PC-9 (cell line): ENCODE results near the gene TPRN. TPM values are rescaled to one million over a fixed set of nuclear protein-coding genes. Genes with fewer than 3 reads are reported as not detected.

Experiments used
- BruUV-seq: library from RNA; stranded (reverse); fragments of 400-500 nt; replicated peaks from 2 replicates; lab custom pipeline; 2021; lab: Mats Ljungman, UMichigan
- CTCF ChIA-PET: fragments of 300-600 bp; sonication (Branson Sonifier 250); formaldehyde crosslinking; loops from one replicate; lab custom pipeline; 2022; ENCODE audit warnings: antibody characterized with exemption; lab: Charles Lee
- POLR2A ChIA-PET: fragments of 300-600 bp; sonication (Branson Sonifier 250); formaldehyde crosslinking; loops from one replicate; lab custom pipeline; 2022; ENCODE audit warnings: antibody characterized with exemption; ENCODE audit not compliant: unreplicated experiment; lab: Charles Lee
- DNase-seq, 2 experiments: peaks; one replicate each; pipeline versions ENCODE4 v3.0.0 to v3.0.0-alpha.2; 2015 to 2022; ENCODE audit warnings: mixed read lengths in 1 of 2
- H2AFZ ChIP-seq: fragments of 200-600 bp; sonication (generic); 2 replicates; pipeline ENCODE4 v1.8.1; 2017; ENCODE audit warnings: antibody characterized with exemption
- H3F3A ChIP-seq: fragments of 200-600 bp; sonication (generic); 2 replicates; pipeline ENCODE4 v1.8.1; 2017; ENCODE audit warnings: antibody characterized with exemption, mild to moderate bottlenecking, low read depth; ENCODE audit not compliant: insufficient read depth
- H3K27ac ChIP-seq: fragments of 200-600 bp; sonication (generic); 2 replicates; pipeline ENCODE4 v1.6.1; 2016; ENCODE audit warnings: mixed run types
- H3K27me3 ChIP-seq: fragments of 200-600 bp; sonication (generic); 2 replicates; pipeline ENCODE4 v1.6.1; 2016; ENCODE audit warnings: low read depth, mixed run types; ENCODE audit not compliant: insufficient read depth
- H3K36me3 ChIP-seq: fragments of 200-600 bp; sonication (generic); 2 replicates; pipeline ENCODE4 v1.6.1; 2016; ENCODE audit warnings: low read depth, mixed run types
- H3K4me1 ChIP-seq: fragments of 200-600 bp; sonication (generic); replicated peaks from 2 replicates; pipeline ENCODE4 v1.6.1; 2016; ENCODE audit warnings: mixed run types; ENCODE audit not compliant: insufficient read depth
- H3K4me2 ChIP-seq: fragments of 200-600 bp; sonication (generic); 2 replicates; pipeline ENCODE4 v1.6.1; 2017; ENCODE audit warnings: mixed run types
- H3K4me3 ChIP-seq: fragments of 200-600 bp; sonication (generic); 2 replicates; pipeline ENCODE4 v1.6.1; 2016; ENCODE audit warnings: mixed run types
- H3K79me2 ChIP-seq: fragments of 200-600 bp; sonication (generic); 2 replicates; pipeline ENCODE4 v1.6.1; 2017; ENCODE audit warnings: low read depth, mixed run types
- H3K9me2 ChIP-seq: fragments of 200-600 bp; sonication (generic); 2 replicates; pipeline ENCODE4 v1.8.1; 2017; ENCODE audit warnings: mild to moderate bottlenecking; ENCODE audit not compliant: insufficient read depth
- H3K9me3 ChIP-seq: fragments of 200-600 bp; sonication (generic); 2 replicates; pipeline ENCODE4 v1.8.1; 2016; ENCODE audit warnings: low read depth; ENCODE audit not compliant: insufficient read depth
- H4K20me1 ChIP-seq: fragments of 200-600 bp; sonication (generic); 2 replicates; pipeline ENCODE4 v1.8.1; 2017; ENCODE audit not compliant: insufficient read depth
- CTCF ChIP-seq: fragments of 200-600 bp; sonication (generic); conservative IDR thresholded peaks from 2 replicates; pipeline ENCODE4 v1.6.1; 2017; ENCODE audit warnings: mixed run types, antibody characterized with exemption, mild to moderate bottlenecking, moderate library complexity
- EZH2 ChIP-seq: fragments of 200-600 bp; sonication (generic); IDR thresholded peaks from 2 replicates; pipeline ENCODE4 v1.8.0; 2017; ENCODE audit warnings: antibody characterized with exemption, low read depth
- intact Hi-C: fragments of 100-400 bp; cut with micrococcal nuclease; formaldehyde crosslinking; loops from one replicate; pipeline ENCODE4 v1.10.0; 2022; ENCODE audit not compliant: unreplicated experiment
- total RNA-seq: library from RNA; stranded (reverse); gene quantifications from 2 replicates; pipeline ENCODE4 v1.2.3, GENCODE V29; 2021

Gene TPRN
- total RNA-seq, 1 experiment from 2014 or later = 61.8 TPM

- peaks cover 11% of the 10 kb centered on the region for H3K4me1 ChIP-seq
- H3K27me3 ChIP-seq = no peaks in the 10 kb centered on the region
- intact Hi-C loops = no loop called here
- no peaks in the 10 kb centered on the region for H3K9me3 ChIP-seq
- CTCF ChIA-PET = interaction anchor here (1.4 kb wide), 1 partner anchor 40 kb away, joined by 3 read pairs; no protein-coding TSS in a partner anchor
- H3F3A ChIP-seq = peaks cover 34% of the 10 kb centered on the region
- no peak overlapping the region for H2AFZ ChIP-seq
- H3K79me2 ChIP-seq = no peaks in the 10 kb centered on the region
- TF ChIP-seq CTCF (no peak), EZH2 (no peak)
- H3K4me3 ChIP-seq = no peak overlapping the region
- DNase-seq = no peak
- peak overlapping the region; percentile 59 for H3K4me2 ChIP-seq
- no peaks in the 10 kb centered on the region for H3K9me2 ChIP-seq
- POLR2A ChIA-PET = interaction anchor here (0.6 kb wide), 1 partner anchor 79 kb away, joined by 10 read pairs; the partner anchor contains the start of gene SAPCD2
- no peak overlapping the region for H3K27ac ChIP-seq
- BruUV-seq = no TSS peak
- no peaks in the 10 kb centered on the region for H3K36me3 ChIP-seq
- no peaks in the 10 kb centered on the region for H4K20me1 ChIP-seq
These were observed 51.2 kb downstream of the TPRN start for GRCh38 chr9:137149363-137149762.

- Histone ChIP-seq H2AFZ (no peak overlapping the region), H3K36me3 (no peaks in the 10 kb centered on the region), H3K4me3 (no peak overlapping the region), H3K9me3 (no peaks in the 10 kb centered on the region), H3K27me3 (peaks cover 4% of the 10 kb centered on the region; the same call in 1 of the 2 replicates), H3K4me1 (peaks cover 11% of the 10 kb centered on the region), H4K20me1 (no peaks in the 10 kb centered on the region), H3K4me2 (no peak overlapping the region), H3F3A (peaks cover 34% of the 10 kb centered on the region), H3K9me2 (no peaks in the 10 kb centered on the region), H3K27ac (no peak overlapping the region), H3K79me2 (no peaks in the 10 kb centered on the region)
- no peak for TF ChIP-seq EZH2
- TF ChIP-seq CTCF = no peak
- DNase-seq = no peak
- intact Hi-C loops = no loop called here
- ChIA-PET POLR2A (no interaction called here), CTCF (no interaction called here)
- BruUV-seq = no TSS peak
These were observed 51.9 kb downstream of the TPRN start for GRCh38 chr9:137148661-137149060.

GRCh38 chr9:137148242-137148641 lies 52.3 kb downstream of the TPRN start:
- H3K27me3 ChIP-seq = peaks cover 4% of the 10 kb centered on the region; the same call in 1 of the 2 replicates
- no peak overlapping the region for H3K4me3 ChIP-seq
- no peaks in the 10 kb centered on the region for H3K79me2 ChIP-seq
- CTCF ChIA-PET = no interaction called here
- no peaks in the 10 kb centered on the region for H3K9me2 ChIP-seq
- no peaks in the 10 kb centered on the region for H4K20me1 ChIP-seq
- H3K36me3 ChIP-seq = no peaks in the 10 kb centered on the region
- no peak overlapping the region for H3K4me2 ChIP-seq
- H2AFZ ChIP-seq = no peak overlapping the region
- intact Hi-C loops = no loop called here
- H3F3A ChIP-seq = peaks cover 31% of the 10 kb centered on the region
- no peak for DNase-seq
- no peak overlapping the region for H3K27ac ChIP-seq
- TF ChIP-seq EZH2 (no peak), CTCF (no peak)
- H3K9me3 ChIP-seq = no peaks in the 10 kb centered on the region
- no TSS peak for BruUV-seq
- POLR2A ChIA-PET = no interaction called here
- H3K4me1 ChIP-seq = peaks cover 11% of the 10 kb centered on the region
